GM23338 (cell line): ENCODE results near the gene AXIN2. TPM values are rescaled to one million over a fixed set of nuclear protein-coding genes. Genes with fewer than 3 reads are reported as not detected.

ENCODE experiments used
- ATAC-seq: fragments of 200-7000 bp; cut with Tn5 transposase; 3 replicates; pipeline ENCODE4 v1.9.1; 2020
- DNase-seq: peaks from one replicate; pipeline ENCODE4 v3.0.0-alpha.2; 2015; ENCODE audit warnings: low spot score
- H2AFZ ChIP-seq: fragments of 200-600 bp; sonication (generic); 2 replicates; pipeline ENCODE4 v1.8.0; 2016; ENCODE audit warnings: antibody characterized with exemption, mild to moderate bottlenecking, moderate library complexity
- H3F3A ChIP-seq: fragments of 200-600 bp; sonication (generic); replicated peaks from 2 replicates; pipeline ENCODE4 v1.8.0; 2017; ENCODE audit warnings: antibody characterized with exemption, mixed run types, low read depth
- H3K27ac ChIP-seq: fragments of 200-600 bp; sonication (generic); 2 replicates; pipeline ENCODE4 v1.6.1; 2016; ENCODE audit warnings: low read depth
- H3K27me3 ChIP-seq: fragments of 200-600 bp; sonication (generic); 2 replicates; pipeline ENCODE4 v1.8.0; 2016; ENCODE audit warnings: mild to moderate bottlenecking, mixed run types, moderate library complexity; ENCODE audit not compliant: insufficient read depth
- H3K36me3 ChIP-seq: fragments of 200-600 bp; sonication (generic); 2 replicates; pipeline ENCODE4 v1.8.0; 2016; ENCODE audit warnings: mild to moderate bottlenecking; ENCODE audit not compliant: insufficient read depth
- H3K4me1 ChIP-seq: fragments of 200-600 bp; sonication (generic); 2 replicates; pipeline ENCODE4 v1.8.0; 2016; ENCODE audit warnings: mild to moderate bottlenecking, moderate library complexity; ENCODE audit not compliant: insufficient read depth
- H3K4me2 ChIP-seq: fragments of 200-600 bp; sonication (generic); 2 replicates; pipeline ENCODE4 v1.7.1; 2017; ENCODE audit warnings: mixed run types
- H3K4me3 ChIP-seq: fragments of 200-600 bp; sonication (generic); 2 replicates; pipeline ENCODE4 v1.6.1; 2016; ENCODE audit warnings: mixed run types
- H3K79me2 ChIP-seq: fragments of 200-600 bp; sonication (generic); replicated peaks from 2 replicates; pipeline ENCODE4 v1.8.0; 2017; ENCODE audit warnings: mild to moderate bottlenecking; ENCODE audit not compliant: insufficient read depth
- H3K9me2 ChIP-seq: fragments of 200-600 bp; sonication (generic); 2 replicates; pipeline ENCODE4 v1.8.0; 2017; ENCODE audit not compliant: insufficient read depth
- H4K20me1 ChIP-seq: fragments of 200-600 bp; sonication (generic); replicated peaks from 2 replicates; pipeline ENCODE4 v1.8.0; 2017; ENCODE audit warnings: mild to moderate bottlenecking; ENCODE audit not compliant: insufficient read depth
- H3K27ac Mint-ChIP-seq: 2 replicates; pipeline ENCODE4 v1.8.0; 2020; ENCODE audit warnings: inconsistent platforms, mild to moderate bottlenecking, moderate library complexity, mixed read lengths
- H3K27me3 Mint-ChIP-seq: 3 replicates; pipeline ENCODE4 v1.8.0; 2022; ENCODE audit warnings: low read depth, mild to moderate bottlenecking, moderate library complexity, mixed read lengths, inconsistent platforms; ENCODE audit not compliant: insufficient read depth, poor library complexity
- H3K36me3 Mint-ChIP-seq: 3 replicates; pipeline ENCODE4 v1.8.0; 2021; ENCODE audit warnings: low read depth, mild to moderate bottlenecking, inconsistent platforms, moderate library complexity, mixed read lengths
- H3K4me1 Mint-ChIP-seq: 3 replicates; pipeline ENCODE4 v1.8.0; 2020; ENCODE audit warnings: mild to moderate bottlenecking, inconsistent platforms, mixed read lengths
- H3K4me3 Mint-ChIP-seq: 3 replicates; pipeline ENCODE4 v1.8.0; 2021; ENCODE audit warnings: moderate library complexity, mild to moderate bottlenecking, inconsistent platforms, mixed read lengths
- H3K9me3 Mint-ChIP-seq: 3 replicates; pipeline ENCODE4 v1.8.0; 2020; ENCODE audit warnings: moderate library complexity, mild to moderate bottlenecking, inconsistent platforms, mixed read lengths
- CTCF ChIP-seq, 2 experiments: fragments of 200-600 bp in 1 of 2; sonication (generic) in 1 of 2; conservative IDR thresholded peaks; 2 replicates each; pipeline versions ENCODE4 v1.5.1 to v1.6.1; 2016 to 2017; ENCODE audit warnings: antibody characterized with exemption in 2 of 2, low read depth in 2 of 2, mild to moderate bottlenecking in 2 of 2, moderate library complexity in 1 of 2
- EZH2 ChIP-seq: fragments of 200-600 bp; sonication (generic); IDR thresholded peaks from one replicate; pipeline ENCODE4 v1.8.0; 2017; ENCODE audit warnings: antibody characterized with exemption, mild to moderate bottlenecking, low read depth; ENCODE audit not compliant: unreplicated experiment
- EZH2phosphoT487 ChIP-seq: fragments of 200-600 bp; sonication (generic); IDR thresholded peaks from one replicate; pipeline ENCODE4 v1.8.1; 2018; ENCODE audit warnings: antibody characterized with exemption; ENCODE audit not compliant: unreplicated experiment
- ZNF462 ChIP-seq: fragments of 250-450 bp; sonication (Bioruptor Pico); IDR thresholded peaks from 2 replicates; pipeline ENCODE4 v1.5.0; 2020; ENCODE audit warnings: mild to moderate bottlenecking, moderate library complexity
- polyA plus RNA-seq: library from polyadenylated mRNA; unstranded; fragments of >200 nt; fragmentation: Nextera tagmentation; extraction: Ambion mirVana; gene quantifications from 2 replicates; pipeline ENCODE4 v1.2.1, GENCODE V29; 2016
- total RNA-seq: library from RNA; depleted of rRNA; stranded (reverse); fragments of >200 nt; shearing (Covaris generic); gene quantifications from 2 replicates; pipeline ENCODE4 v1.2.3, GENCODE V29; 2014

The AXIN2 gene
- total and polyA plus RNA-seq, 2 experiments from 2014 or later = 8.0 to 32.7 TPM

DNA sequence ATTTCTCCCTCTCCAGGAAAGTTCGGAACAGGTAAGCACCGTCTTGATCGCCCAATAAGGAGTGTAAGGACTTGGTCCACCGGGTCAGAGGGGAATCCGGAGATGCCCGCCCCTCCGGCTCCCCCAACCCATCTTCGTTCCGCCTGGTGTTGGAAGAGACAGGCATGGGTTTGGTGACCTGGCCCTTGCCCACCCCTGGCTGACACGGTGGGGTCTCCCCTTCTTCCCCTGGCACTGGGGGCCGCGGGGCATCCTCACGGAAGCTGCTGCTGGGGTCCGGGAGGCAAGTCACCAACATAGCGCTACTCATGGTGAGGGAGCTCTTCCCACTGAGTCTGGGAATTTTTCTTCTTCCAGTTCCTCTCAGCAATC lies 3.2 kb downstream of the AXIN2 start (continued):
- TF ChIP-seq ZNF462 (CRISPR knock-in tag) (no peak), CTCF (conservative IDR thresholded peaks at IDR 0.05; ENCODE audit: low read depth in 2 of 2) (no peak), EZH2phosphoT487 (no peak)

DNA sequence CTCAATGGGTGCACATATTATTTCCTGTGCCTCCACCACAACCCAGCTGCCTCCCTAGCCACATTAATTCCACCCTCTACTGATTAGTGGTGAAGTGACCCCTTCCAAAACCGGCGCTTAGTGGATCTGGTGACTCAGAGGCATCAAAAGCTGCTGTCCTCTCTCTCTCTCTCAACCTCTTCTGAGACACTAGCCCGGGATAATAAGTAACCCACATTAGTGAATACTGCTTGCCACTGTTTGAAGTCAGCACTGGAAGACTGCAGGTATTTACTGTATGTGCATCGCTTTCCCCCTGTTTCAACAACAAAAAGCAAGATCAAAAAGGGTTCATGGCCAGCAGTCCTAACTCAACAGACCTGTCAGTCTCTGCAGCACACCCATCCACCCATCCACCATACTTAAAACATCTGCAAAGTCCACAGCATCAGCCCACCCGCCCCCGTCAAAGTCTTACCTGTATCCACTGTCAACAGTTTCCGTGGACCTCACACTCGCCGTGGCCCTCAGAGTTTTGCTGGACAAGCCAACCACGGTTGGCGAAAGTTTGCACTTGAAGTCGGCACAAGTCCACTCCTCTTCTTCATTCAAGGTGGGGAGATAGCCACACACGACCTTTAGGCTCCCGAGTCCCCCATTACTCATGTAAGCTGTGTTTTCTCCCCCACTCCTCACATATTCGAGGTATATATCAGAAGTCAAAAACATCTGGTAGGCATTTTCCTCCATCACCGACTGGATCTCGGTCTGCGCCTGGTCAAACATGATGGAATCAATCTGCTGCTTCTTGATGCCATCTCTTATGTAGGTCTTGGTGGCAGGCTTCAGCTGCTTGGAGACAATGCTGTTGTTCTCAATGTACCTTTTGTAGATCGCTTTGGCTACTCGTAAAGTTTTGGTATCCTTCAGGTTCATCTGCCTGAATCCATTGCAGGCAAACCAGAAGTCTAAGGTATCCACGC lies 3.8 kb downstream of the AXIN2 start:
- H3K4me2 ChIP-seq = no peak overlapping the region; the same call in 1 of the 2 replicates
- H3K27me3 ChIP-seq = peaks cover 8% of the 10 kb centered on the region
- Mint-ChIP-seq H3K27me3 (peaks cover 3% of the 10 kb centered on the region), H3K27ac (no peak overlapping the region), H3K36me3 (peaks cover 10% of the 10 kb centered on the region), H3K4me1 (peaks cover 14% of the 10 kb centered on the region), H3K9me3 (peaks cover 6% of the 10 kb centered on the region; the same call in 1 of the 3 replicates), H3K4me3 (no peak overlapping the region)
- DNase-seq (no peak), ATAC-seq (no peak)
- no peak overlapping the region for H3K27ac ChIP-seq
- peaks cover 13% of the 10 kb centered on the region; the same call in 1 of the 2 replicates for H3K36me3 ChIP-seq
- no peaks in the 10 kb centered on the region; the same call in none of the 2 replicates for H3K79me2 ChIP-seq
- no peak overlapping the region for H2AFZ ChIP-seq
- peaks cover 34% of the 10 kb centered on the region for H4K20me1 ChIP-seq
- peaks cover 9% of the 10 kb centered on the region for H3F3A ChIP-seq
- H3K9me2 ChIP-seq = no peaks in the 10 kb centered on the region
- peak overlapping the region; percentile 98 for H3K4me3 ChIP-seq
- peaks cover 26% of the 10 kb centered on the region for H3K4me1 ChIP-seq
- TF ChIP-seq ZNF462 (CRISPR knock-in tag) (no peak), EZH2 (no peak)
